GM21717 (cell line): ENCODE data around the gene XPO4.

Experiments used
- ATAC-seq: cut with Tn5 transposase; IDR thresholded peaks from one replicate; pipeline ENCODE4 v1.9.1; 2021; ENCODE audit warnings: mild to moderate bottlenecking, moderate library complexity; ENCODE audit not compliant: unreplicated experiment

Gene XPO4

GRCh38 chr13:20729633-20730585 lies 172.6 kb downstream of the XPO4 start:
- no peak for ATAC-seq

- ATAC-seq = no peak
Measured at GRCh38 chr13:20728579-20729311, 173.8 kb downstream of the XPO4 start.

GRCh38 chr13:20727856-20728255 lies 174.7 kb downstream of the XPO4 start:
- no peak for ATAC-seq
